EH (cell line): ENCODE data around the gene GRK4.
"Not testable (repeated sequence)": the region's sequence is repeated elsewhere in the genome, so short reads cannot be mapped to it uniquely, and the experiment has no call there.

ENCODE experiments used
- DNase-seq: peaks from one replicate; pipeline ENCODE4 v3.0.0-alpha.2; 2015; ENCODE audit warnings: low read depth

The GRK4 gene

DNA sequence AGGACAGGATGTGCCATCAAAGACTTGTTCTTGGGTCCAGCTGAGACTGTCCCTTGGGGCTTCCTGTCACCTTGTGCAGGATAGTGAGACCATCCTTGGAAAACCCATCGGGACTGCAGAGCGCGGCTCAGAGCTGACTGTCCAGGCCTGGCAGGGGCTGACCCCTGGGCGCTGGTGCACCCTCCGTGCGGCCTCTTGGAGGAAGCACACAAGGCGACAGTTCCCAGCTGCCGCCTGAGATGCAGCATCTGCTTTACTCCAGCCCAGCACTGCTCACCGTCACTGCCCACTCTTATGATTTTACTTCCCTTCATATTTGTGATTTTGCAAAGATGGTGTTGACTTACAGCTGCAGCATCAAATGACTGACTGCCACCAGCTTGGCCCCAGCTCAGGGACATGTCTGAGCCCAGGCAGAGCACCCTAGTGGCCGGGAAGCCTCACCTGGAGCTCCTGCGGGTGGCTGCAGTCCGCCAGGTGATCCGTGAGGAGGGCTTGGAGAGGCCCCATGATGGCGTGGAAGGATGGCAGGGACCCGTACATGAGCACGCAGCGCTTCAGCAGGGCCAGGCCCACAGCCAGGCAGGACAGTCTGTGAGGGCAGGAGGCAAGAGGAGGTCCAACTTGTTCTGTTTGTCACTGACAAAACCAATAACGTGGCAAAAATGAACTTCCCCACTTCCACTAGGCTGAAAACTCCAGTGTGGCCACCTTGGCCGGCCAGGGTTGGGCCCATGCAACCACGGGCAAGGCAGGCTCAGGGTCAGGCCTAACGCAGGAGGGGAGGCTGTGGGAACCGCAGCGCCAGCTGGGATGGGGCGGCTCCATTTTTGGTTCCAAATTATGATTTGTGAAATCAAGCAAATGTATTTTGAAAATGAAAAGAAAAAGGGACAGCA lies 22.0 kb upstream of the GRK4 start:
- DNase-seq, result no peak

DNA sequence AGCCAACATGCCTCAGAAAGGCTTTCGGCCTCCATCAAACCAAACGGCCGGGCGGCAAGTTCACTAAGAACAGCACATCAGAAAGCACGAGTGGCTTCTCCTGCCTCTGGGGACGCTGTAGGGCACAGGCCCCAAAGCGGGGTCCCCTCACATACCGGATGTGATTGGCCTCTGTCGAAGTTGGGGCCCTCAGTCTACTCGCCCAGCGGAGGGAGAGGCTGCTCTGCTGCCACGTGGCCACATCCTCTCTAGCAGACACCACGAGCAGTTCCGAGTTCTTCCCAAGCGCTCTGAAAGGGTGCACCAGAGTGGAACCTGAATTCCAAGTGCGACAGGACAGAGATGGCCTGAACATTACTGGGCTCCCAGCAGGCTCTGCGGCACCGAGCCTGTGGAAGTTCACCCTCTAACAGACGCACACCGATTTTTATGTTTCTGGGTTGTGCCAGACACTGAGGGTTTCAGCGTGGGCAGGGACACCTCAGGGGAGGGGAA lies 21.3 kb upstream of the GRK4 start:
- DNase-seq, result no peak

DNA sequence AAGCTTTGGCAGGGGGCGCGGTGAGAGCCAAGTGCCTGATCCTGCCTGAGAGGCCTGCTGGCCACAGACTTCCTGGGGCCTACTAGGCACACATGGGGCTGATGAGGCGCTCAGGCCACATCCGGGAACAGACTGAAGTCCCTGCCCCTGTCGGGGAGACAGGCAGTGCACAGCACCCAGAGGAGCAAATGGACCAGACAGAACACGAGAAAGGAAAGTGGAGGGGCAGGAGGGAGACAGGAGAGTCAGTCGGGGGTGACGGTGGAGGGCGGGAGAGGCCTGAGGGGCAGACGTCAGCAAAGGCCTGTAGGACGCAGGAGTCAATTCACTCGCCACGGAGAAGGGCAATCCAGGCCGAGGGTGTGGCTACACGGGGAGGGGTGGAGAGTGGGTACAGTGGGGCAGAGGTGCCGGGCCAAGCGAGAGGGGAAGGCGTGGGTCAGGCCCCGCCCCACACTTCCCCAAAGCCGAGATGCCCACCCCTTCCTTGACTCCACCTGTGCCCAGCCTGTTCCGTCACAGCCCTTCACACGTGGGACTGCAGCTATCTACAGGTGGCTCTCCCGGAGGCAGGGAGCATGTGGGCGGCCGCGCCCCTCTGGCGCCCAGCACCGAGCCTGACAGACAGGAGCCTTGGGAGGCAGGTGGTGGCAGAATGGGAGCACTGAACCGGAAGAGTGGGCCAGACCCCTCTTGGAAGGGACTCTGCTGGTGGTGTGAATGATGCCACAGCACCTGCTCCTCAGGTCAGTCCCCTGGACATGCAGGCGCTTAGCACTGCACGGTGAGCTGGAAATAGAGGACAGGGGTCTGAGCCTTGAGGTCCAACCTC lies 20.6 kb upstream of the GRK4 start:
- DNase-seq, result no peak

DNA sequence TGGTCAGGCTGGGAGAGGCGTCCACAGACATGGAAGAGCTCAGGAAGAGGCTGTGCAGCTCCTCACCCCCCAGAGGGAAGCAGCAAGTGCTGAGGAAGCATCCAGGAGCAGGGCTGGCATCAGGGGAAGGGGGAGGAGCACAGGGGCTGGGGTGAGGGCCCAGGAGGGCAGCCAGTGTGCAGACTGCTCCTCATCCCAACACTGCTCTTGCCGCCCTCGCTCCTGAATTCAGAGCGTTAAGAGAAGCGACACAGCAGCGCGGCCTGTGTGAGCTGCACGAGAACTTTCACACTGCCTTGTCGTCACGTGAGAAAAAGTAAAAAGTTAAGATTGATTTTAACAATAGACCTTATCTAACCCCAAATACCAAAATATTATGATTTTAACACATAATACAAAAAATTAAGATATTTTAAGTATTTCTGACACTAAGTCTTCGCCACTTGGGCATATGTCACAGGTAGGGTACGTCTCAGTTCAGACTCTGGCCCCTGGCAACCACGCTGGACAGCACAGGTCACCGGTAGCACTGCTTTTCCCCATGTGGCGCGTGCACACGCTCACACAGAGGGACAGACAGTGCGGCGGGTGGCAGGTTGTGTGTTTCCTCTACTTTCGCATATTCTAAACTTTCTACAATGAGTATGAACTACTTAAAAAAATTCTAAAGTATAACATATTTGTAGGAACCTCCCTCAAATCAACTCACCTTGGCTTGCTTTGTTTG lies 19.8 kb upstream of the GRK4 start:
- no peak for DNase-seq

DNA sequence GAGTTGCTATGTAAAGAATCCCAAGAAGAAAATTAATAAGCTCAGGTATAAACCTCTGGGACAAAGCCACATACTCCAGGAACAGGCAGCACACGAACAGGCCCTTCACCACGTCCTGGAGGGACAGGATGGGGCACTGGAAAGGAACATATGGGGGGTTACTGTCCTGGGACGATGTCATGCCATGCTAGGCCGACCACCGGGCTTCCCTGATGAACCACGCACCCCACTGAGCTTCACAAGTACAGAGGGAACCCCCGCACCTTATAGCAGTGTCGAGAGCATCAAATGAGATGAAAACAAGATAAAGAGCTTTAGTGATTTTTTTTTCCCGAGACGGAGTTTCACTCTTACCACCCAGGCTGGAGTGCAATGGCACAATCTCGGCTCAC lies 19.3 kb upstream of the GRK4 start:
- DNase-seq, result no peak

DNA sequence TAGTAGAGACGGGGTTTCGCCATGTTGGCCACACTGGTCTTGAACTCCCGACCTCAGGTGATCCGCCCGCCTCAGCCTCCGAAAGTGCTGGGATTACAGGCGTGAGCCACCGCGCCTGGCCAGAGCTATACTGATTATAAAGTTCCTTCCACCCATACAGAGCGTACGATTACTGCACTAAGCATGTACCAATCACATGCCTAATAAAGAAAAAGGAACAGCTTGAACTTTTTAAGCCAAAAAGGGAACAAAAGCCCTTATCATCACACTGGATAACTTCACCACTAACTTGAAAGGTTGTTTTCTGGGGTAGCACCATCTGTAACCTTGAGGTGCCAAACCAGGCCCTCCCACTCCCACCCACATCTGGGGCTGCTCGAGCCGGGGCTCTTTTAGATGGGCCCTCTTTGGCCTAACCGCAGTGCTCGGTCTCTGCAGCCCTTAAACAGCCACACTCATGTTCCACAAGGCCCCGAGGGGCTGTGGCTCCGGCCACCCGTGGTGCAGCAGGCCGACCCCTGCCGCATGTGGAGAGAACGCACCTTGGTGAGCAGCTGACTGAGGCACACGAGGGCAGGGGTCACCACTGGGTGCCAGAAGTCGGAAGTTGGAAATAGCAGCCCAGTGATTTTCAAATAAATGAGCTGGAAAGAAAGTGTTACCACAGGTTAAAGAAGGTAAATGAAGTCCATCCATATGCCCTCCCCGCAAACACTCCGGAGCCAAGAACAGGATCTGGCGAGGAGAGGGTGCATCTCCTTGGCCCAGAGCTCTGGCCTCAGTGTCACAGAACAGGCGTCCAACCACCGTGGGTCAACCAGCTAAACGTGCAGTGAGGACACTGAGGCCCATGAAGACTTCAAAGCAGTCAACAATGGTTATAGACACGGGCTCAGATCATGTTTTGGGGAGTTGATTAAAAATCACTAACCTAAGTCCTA lies 18.5 kb upstream of the GRK4 start:
- no peak for DNase-seq

DNA sequence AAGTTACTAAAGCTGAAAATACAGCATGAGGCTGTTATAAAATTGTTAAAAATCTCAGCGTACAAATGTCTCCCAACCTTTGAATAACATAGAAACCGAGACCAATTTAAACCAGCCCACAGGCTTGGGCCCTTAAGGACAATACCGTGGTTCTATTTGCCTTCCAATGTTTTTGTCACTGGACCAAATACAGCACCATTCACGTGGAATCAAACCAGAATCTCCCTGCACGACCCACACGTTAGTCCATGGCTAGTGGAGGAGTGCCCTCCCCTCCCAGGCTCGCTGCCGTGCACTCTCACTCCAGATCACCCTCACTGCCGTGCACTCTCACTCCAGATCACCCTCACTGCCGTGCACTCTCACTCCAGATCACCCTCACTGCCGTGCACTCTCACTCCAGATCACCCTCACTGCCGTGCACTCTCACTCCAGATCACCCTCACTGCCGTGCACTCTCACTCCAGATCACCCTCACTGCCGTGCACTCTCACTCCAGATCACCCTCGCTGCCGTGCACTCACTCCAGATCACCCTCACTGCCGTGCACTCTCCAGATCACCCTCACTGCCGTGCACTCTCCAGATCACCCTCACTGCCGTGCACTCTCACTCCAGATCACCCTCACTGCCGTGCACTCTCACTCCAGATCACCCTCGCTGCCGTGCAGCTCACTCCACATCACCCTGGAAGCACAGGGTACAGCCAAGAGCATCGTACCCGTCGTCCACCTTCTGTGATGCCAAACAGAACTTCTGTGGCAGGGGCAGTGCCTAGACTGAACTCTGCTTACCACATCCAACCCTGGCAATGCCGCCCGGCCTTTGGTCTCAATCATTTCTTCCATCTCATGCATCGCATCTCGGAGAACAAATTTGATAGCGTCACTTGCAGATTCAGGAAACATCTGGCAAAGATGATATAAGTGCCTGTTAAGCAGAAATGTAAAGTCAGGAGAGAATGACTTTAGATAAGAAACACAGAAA lies 17.5 kb upstream of the GRK4 start:
- not testable (repeated sequence) for DNase-seq

DNA sequence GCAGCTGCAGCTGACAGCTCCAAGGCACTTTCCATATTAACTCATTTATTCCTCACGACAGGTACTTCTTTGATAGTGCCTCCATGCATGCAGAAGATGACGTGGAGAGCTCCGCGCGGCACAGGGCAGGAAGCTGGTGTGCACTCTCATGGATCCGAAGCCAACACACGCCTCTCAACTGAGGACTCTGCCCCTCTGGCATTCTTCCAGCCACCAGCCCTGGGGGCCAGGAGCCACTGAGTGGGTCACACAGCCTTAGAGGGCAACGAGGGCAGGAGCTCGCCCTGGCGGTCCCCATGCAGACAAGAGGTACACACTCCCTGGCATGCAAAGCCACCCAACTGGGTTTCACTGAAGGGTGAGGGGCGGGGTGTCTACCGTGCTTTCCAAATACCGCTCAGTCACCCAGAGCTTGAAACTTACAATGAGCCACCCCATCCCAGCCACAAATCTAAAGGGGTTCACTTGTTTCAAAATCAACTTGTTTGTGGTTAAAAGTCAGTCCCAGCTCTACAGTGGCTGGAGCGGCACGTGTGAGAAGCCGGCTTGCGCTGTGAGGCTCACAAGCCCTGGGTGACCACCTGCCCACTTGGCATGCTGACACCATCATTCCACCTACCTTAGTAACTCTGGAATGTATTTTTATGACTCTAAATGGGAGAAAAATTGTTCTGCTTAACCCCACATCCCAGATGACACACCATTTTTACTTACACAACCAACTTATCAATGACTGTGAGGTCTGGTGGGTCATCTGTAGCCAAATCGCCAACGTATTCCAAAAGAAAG lies 16.4 kb upstream of the GRK4 start:
- no peak for DNase-seq

DNA sequence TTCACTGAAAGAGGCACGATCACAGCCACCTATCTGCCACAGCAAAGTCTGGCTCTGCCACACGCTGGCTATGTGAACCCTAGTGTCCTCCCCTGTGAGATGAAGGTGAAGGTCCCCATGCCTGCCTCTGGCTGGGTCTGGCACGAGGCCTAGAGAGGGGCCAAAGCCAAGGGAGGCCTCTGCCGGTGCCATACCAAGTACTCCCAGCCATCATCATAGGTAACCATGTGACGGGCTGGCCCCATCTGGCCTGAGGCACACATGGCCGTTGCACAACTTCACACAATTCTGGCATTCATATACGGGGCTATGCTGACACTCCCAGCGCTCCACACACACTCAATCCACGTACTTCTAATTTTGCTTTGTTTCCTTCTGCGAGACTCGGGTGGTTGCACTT lies 15.4 kb upstream of the GRK4 start:
- no peak for DNase-seq

DNA sequence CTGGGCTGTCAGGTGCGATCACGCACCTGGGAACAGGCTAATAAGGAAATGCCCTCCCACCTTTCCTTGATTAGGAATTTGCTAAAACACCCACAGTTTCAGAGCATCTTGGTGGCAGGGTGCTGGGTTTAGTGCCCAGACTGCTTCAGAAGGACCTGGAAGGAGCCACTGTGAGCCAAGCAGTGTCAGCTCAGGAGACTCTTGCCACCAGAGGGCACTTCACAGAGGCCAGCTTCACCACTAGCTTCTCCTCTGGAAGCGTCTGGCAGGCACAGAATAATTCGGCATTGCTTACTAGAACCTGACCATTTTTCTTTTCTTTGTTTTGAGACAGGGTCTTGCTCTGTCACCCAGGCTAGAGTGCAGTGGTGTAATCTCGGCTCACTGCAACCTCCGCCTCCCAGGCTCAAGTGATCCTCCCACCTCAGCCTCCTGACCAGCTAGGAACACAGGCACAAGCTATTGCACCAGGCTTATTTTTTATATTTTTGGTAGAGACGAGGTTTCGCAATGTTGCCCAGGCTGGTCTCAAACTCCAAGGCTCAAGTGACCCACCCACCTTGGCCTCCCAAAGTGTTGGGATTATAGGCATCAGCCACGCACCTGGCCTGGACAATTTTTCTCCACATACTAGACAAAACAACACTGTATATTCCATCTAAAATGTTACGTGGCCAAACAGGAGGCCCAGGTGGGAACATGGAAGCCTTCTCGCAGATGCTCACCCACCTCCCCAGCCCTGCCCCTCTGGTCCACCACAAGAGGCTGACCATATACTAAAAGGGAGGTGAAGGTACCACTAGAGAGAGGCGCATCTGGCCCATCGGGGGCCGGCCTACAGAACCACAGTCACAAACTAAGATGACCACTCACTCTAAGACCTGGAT lies 14.2 kb upstream of the GRK4 start:
- peak; percentile 55 for DNase-seq

DNA sequence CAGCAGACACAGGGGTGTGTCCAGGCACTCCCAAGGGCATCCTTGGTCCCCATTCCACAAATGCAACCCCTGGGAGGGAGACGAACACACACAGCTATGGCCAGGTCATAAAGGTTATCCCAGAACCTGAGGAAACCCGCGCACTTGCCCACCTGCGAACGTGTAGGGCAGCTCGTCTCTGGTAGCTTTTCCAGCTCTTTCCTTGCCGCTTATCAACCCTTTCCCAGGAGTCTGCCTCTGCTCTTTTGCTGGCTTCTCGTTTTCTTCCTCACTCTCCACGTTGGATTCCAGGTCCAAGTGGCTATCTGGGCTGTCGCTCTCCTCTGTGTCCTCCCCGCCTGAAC lies 13.6 kb upstream of the GRK4 start:
- no peak for DNase-seq

DNA sequence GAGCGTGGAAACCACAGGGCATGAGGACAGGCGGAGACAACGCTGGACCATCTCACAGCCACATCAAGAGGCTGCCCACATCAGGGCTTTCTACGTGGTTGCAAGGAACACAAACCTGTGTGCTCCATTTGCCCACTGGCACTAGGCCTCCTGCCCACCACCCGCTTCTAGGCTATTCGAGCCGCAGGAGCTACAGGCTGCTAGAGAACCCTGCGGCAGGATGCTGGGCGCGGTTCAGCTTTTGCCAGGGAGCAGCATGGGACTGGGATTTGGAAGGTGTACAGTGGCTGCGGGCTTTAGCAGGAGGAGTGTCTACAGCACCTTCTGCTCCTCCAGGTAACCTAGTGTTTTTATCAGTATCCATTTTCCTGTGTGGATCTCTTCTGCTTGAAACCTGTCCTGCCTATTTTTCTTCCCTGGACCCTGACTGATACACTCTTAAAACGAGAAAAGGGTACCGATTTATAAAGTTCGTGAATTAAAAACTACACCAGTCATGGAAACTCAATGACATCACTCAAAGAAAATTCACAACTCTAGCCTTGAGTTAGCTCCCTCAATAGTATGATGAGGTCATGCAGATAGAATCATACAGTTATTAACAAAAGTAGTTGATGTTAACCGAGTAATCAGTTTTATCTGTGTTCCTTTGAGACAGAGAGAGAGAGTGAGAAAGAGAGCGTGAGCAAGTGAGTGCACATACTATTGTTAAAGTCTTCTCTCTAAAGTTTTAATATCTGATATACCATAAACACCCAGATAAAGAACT lies 13.0 kb upstream of the GRK4 start:
- no peak for DNase-seq

DNA sequence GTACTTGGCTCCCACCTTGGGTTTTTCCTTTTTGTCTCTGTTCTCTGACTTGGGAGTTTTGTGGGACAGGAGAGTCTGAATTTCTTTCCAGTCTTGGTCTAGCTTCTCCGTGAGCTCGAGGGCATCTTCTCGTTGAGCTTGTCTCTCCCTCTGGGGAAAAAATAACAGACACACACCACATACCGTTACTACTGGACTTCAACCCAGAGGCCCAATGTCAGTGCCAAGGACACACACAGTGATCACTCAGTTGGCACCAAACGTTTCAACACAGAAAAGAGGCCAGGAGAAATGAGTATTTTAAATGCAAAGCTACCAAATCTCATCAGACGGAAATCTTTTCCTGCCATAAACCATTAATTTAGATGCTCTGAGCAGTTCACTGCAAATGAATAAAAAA lies 9.9 kb upstream of the GRK4 start:
- DNase-seq, result no peak

DNA sequence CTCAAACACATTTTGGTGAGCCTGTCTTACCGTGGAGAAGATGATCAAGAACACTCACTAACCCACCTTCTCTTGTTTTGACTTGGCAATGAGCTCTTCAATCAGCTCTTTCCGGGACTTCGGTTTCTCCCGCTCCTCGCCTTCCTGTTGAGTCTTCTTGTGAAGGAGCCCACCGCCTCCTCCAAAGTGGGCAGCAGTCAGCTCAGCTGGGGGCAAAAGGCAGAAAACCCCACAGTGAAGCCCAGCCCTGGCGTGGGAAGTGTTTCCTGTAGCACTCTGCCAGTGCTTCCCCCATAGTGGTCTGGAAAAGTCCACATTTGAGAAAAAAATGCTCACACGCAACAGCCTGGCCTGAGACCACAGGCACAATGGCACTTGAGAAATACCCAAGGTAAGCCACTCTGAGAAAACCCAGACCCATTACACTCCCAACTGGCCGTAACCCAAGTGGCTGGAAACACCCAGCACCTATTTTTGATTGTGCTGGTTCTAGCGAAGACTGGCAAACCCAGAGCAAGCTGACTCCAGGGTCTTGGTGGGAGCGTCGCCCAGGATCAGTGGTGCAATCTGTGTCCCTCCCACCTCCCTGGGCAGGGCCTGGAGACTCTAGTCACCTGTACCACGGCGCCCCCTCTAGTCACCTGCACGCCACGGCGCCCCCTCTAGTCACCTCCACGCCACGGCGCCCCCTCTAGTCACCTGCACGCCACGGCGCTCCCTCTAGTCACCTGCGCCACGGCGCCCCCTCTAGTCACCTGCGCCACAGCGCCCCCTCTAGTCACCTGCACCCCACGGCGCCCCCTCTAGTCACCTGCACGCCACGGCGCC lies 8.8 kb upstream of the GRK4 start:
- no peak for DNase-seq

DNA sequence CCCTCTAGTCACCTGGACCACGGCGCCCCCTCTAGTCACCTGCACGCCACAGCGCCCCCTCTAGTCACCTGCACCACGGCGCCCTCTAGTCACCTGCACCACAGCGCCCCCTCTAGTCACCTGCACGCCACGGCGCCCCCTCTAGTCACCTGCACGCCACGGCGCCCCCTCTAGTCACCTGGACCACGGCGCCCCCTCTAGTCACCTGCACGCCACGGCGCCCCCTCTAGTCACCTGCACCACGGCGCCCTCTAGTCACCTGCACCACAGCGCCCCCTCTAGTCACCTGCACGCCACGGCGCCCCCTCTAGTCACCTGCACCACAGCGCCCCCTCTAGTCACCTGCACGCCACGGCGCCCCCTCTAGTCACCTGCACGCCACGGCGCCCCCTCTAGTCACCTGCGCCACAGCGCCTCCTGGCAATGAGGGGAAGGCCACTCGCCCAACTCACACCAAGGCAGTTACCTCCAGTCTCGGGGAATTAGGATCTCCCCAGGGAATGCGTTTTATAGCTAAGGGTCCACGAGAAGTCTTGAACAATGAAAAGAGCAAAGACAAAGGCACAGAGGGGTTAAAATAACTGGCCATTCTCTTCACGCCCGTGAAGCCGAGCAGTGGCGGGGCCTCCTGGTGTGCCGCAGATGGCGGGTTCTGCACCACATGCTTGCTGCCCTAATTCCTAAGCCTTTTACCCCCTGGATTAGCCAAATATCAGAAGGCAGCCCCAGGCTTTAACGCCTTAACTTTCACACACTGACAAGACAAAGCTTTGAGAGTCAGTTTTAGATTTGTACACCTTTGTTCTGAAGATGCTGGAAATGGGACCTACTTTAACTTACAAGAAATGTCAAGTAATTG lies 8.0 kb upstream of the GRK4 start:
- DNase-seq, result not testable (repeated sequence)

DNA sequence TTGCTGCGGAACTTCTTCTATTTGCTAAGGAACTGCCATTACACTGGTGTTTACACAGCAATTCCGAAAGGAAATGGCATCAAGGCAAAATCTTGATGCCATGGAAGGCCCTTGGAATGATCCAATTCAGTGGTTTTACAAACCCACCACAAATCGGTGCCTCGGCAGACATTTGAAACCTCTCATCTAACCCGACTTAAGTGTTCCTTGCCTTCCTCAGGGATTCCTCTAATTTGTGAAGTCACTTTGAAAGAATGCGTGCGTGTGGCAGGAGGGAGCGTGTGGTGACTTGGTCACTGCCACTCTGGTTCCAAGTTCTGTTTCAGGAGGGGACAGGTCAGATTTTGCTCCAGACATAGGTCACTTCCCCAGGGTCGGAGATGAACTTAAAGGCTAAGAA lies 4.9 kb upstream of the GRK4 start:
- peak; percentile 85 for DNase-seq
